Skin epidermis (tissue), 12 donors: ENCODE data around the gene FAM184B.

ENCODE experiments used
- H3K27ac ChIP-seq, 21 experiments: fragments of 200-600 bp; sonication (generic) in 11 of 21; one replicate each; pipeline ENCODE4 v1.5.0; 2020; ENCODE audit warnings: mild to moderate bottlenecking in 3 of 21, inconsistent platforms in 2 of 21, moderate library complexity in 2 of 21
- H3K4me3 ChIP-seq, 7 experiments: fragments of 200-600 bp; sonication (generic) in 2 of 7; one replicate each; pipeline ENCODE4 v1.5.0; 2020; ENCODE audit warnings: inconsistent platforms in 2 of 7, mild to moderate bottlenecking in 2 of 7, moderate library complexity in 1 of 7

The FAM184B gene

GRCh38 chr4:17599826-17600225 is 181.6 kb downstream of the FAM184B start:
- Histone ChIP-seq H3K27ac (no peak overlapping the region), H3K4me3 (no peak overlapping the region)

DNA sequence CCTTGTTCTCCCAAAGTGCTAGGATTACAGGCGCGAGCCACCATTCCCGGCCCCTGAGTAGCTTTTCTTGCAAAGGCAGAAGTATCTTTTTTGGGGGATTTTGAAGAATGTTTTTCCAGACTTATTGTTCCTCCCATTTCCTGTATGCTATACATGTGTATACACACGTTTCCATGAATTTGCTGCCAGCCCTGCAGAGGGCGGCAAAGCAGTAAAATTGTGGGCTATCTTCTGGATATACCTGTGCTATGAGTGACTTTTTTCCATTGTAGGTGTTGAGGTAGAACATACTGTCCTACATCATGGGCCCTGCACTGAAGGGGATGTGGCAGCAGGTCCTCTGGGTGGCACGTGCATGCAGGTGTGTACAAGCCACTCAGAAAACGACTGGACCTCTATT is 183.9 kb downstream of the FAM184B start:
- H3K27ac ChIP-seq, result no peak overlapping the region

GRCh38 chr4:17595471-17596005 is 185.9 kb downstream of the FAM184B start:
- no peak overlapping the region for H3K4me3 ChIP-seq
- H3K27ac ChIP-seq, result no peak overlapping the region

More for the DNA sequence above, 183.9 kb downstream of the FAM184B start:
- no peak overlapping the region for H3K4me3 ChIP-seq

GRCh38 chr4:17589355-17589754 is 192.1 kb downstream of the FAM184B start:
- H3K27ac ChIP-seq, result no peak overlapping the region

DNA sequence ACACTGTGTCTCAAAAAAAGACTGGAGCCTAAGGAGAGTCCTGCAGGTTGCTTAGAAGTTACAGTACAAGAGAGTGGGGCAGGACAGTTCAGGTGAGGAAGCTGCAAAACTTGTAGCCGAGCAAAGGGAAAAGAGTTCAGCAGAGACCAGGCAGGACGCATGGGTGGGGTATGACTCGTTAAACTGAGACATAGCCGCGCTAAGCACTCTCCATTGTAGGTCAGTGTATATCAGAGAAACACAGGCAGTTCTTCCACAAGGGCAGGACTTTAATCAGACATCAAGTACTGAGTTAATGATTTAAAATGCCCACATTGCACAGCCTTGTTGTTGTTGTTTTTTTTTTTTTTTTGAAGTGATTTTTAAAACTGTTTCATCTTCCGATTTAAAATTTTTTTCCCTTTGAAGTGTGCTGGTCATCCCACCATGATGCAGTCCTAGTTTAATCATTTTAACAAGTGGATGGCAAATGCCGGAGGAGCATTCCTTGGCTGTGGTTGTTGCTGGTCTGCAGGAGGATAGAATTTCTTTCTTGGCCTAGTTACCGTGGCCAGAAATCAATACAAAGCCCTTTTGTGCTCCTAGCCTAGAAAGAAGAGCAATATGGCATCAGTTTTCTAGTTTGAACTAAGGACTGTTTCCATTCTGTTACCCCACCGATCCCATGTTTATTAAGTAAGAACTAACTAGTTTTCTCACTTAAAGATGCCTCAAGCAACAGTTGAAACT is 194.2 kb downstream of the FAM184B start:
- Histone ChIP-seq H3K27ac (no peak overlapping the region), H3K4me3 (no peak overlapping the region)

More at GRCh38 chr4:17589355-17589754, 192.1 kb downstream of the FAM184B start:
- no peak overlapping the region for H3K4me3 ChIP-seq

DNA sequence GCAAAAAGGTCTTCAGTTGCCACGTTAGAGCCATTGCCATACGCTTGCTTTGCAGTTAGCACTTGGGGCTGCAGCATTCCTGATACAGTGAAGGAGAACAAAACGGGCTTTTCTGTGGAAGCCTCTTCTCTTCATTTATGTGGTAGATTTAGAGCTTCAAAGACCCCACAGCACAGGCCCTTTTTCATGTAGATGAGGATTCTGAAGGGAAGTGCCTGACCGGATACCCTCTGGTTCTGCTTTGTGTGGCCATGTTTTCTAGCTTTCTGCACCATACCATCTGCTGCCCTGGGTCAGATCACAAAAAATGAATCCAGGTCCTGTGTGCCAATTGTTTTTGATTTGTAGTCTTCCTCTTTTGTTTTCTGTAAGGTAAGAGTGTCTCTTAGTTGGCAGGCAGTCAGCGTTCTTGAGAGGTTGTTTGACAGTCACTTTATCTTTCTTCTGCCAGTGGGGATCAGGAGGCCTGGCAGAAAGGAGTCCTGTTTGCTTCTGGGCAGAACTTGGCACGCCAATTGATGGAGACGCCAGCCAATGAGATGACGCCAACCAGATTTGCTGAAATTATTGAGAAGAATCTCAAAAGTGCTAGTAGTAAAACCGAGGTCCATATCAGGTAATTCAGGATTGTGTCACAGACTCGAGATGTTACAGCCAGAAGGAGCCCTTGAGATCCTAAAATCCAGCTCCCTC is 196.8 kb downstream of the FAM184B start:
- no peak overlapping the region for H3K27ac ChIP-seq
- no peak overlapping the region for H3K4me3 ChIP-seq

- H3K27ac ChIP-seq, result peak overlapping the region in 1 of 21 experiments; percentile 19
- no peak overlapping the region for H3K4me3 ChIP-seq
Observed at GRCh38 chr4:17583941-17584340, 197.5 kb downstream of the FAM184B start.

DNA sequence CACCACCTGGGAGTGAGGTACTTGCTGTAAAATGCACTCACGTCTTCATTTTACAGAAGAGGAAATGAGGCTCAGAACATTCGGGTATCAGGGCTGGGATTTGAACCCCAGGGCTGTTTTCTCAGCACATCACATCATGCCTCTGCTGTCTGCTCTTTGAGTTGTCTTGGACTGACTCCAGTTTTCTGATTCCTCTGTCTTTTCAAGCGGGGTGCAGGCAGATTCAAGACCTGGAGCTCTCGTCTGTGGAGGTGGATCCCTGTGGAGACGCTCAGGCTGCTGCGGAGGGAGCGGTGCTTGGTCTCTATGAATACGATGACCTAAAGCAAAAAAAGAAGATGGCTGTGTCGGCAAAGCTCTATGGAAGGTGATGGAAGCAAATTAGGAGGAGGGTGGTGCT is 198.1 kb downstream of the FAM184B start:
- H3K27ac ChIP-seq, result no peak overlapping the region
- no peak overlapping the region for H3K4me3 ChIP-seq

DNA sequence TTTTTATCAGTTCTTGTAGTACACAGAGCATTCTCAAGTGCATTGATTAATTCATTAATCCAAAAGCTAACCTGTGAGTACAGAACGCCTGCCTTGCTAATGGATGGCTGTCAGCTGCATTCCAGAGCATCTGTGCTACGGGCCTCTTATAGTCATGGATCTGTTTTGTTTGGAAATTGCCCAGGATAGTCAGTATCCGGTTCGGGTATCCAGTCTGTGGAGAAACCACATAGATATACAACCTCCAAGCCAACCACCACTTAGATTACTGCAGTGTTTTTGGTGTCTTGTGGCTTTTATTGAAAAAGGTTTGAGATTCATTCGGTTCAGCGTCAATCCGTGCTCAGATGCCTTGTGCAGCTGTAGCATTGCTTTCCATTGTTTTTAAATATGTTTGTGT is 200.5 kb downstream of the FAM184B start:
- H3K4me3 ChIP-seq, result no peak overlapping the region
- H3K27ac ChIP-seq, result peak overlapping the region in 9 of 21 experiments; percentile 14 to 96 (median 60)
